HL-60 (cell line): ENCODE data around the gene RPL21.

Experiments
- DNase-seq, 2 experiments: peaks; one replicate each; pipeline ENCODE4 v3.0.0-alpha.2; 2010 to 2020; ENCODE audit warnings: low read depth in 1 of 2, low spot score in 1 of 2
- H3K27ac ChIP-seq: fragments of 250-450 bp; sonication (Bioruptor Pico); replicated peaks from 2 replicates; pipeline ENCODE4 v1.5.1; 2020; ENCODE audit warnings: mild to moderate bottlenecking, moderate library complexity
- H3K27me3 ChIP-seq: fragments of 250-450 bp; sonication (Bioruptor Pico); 2 replicates; pipeline ENCODE4 v1.5.1; 2021; ENCODE audit warnings: mild to moderate bottlenecking, moderate library complexity; ENCODE audit not compliant: insufficient read depth, poor library complexity, severe bottlenecking
- H3K4me3 ChIP-seq: replicated peaks from 2 replicates; pipeline ENCODE4 v1.5.1; 2011; ENCODE audit warnings: mild to moderate bottlenecking, control low read depth, low read length; ENCODE audit not compliant: insufficient read depth
- CTCF ChIP-seq: IDR thresholded peaks from one replicate; pipeline ENCODE4 v1.5.1; 2011; ENCODE audit warnings: low read length, control low read depth, inconsistent platforms; ENCODE audit not compliant: insufficient read depth
- GABPA ChIP-seq: IDR thresholded peaks from 2 replicates; pipeline ENCODE4 v1.6.1; 2012; ENCODE audit warnings: low read depth
- POLR2AphosphoS5 ChIP-seq: IDR thresholded peaks from 2 replicates; pipeline ENCODE4 v1.6.1; 2012; ENCODE audit warnings: low read depth
- REST ChIP-seq: IDR thresholded peaks from 2 replicates; pipeline ENCODE4 v1.6.1; 2012; ENCODE audit warnings: low read depth; ENCODE audit not compliant: insufficient replicate concordance
- SPI1 ChIP-seq: IDR thresholded peaks from 2 replicates; pipeline ENCODE4 v1.6.1; 2012; ENCODE audit warnings: low read depth, mild to moderate bottlenecking, borderline replicate concordance

RPL21 gene

DNA sequence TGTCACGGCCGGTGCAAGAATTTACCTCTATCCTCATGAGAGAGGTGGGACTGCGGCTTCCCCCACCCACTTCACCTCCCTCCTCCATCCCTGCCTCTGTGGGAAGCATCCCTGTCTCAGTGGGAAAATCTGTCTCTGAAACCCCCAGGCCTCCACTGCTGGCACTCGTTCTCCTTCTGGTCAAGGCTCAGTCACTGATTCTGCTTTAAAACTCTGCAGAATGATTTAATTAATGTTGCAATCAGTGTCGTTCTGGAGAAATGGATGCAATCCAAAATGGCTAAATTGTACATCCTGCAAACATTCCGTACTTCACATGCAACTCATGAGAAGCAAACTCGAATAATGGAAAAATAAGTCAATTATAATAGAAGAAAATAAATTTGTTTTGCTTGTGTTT is 24.8 kb downstream of the RPL21 start:
- TF ChIP-seq SPI1 (no peak), POLR2AphosphoS5 (no peak), GABPA (no peak), REST (no peak), CTCF (no peak)

DNA sequence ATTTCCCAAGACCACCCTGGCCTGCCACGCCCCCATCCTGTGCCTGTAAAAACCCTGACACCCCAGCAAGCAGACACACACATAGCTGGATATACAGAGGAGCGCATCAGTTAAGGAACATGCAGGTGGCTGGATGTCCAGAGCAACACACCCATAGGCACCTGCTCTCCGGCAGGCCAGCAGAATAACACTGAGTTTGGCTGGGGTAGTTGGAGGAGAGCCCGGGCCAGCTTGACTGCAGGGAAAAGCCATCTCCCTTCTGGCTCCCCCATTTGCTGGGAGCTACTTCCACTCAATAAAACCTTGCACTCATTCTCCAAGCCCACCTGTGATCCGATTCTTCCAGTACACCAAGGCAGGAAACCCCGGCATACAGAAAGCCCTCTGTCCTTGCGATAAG is 28.1 kb downstream of the RPL21 start:
- TF ChIP-seq SPI1 (no peak), POLR2AphosphoS5 (no peak), CTCF (no peak), GABPA (no peak), REST (no peak)
- Histone ChIP-seq H3K27me3 (peaks cover 2% of the 10 kb centered on the region), H3K27ac (no peak overlapping the region), H3K4me3 (no peak overlapping the region)
- no peak for DNase-seq

More for the DNA sequence above, 24.8 kb downstream of the RPL21 start:
- Histone ChIP-seq H3K4me3 (no peak overlapping the region), H3K27ac (no peak overlapping the region), H3K27me3 (peaks cover 8% of the 10 kb centered on the region)
- no peak for DNase-seq

- Histone ChIP-seq H3K4me3 (no peak overlapping the region), H3K27me3 (peaks cover 2% of the 10 kb centered on the region), H3K27ac (no peak overlapping the region)
- DNase-seq = no peak
- no peak for TF ChIP-seq POLR2AphosphoS5
- no peak for TF ChIP-seq CTCF
- TF ChIP-seq SPI1 = no peak
- TF ChIP-seq REST = no peak
- no peak for TF ChIP-seq GABPA
These were observed 28.8 kb downstream of the RPL21 start for GRCh38 chr13:27280009-27280656.
